ENCODE results near the gene COX10.
"Not testable (repeated sequence)": the region's sequence is repeated elsewhere in the genome, so short reads cannot be mapped to it uniquely, and the experiment has no call there.

GRCh38 chr17:14190774-14191173 lies 121.5 kb downstream of the COX10 start:
- not testable (repeated sequence) for TF ChIP-seq CTCF (conservative IDR thresholded peaks at IDR 0.05 in 1 of 2, IDR thresholded peaks at IDR 0.05 in 1 of 2; ENCODE audit: extremely low read depth in 1 of 2, insufficient read depth in 1 of 2, low read depth in 1 of 2, low read length in 2 of 2); EZH2 (IDR thresholded peaks at IDR 0.05; ENCODE audit: borderline replicate concordance, low read length)
